HG03066 (cell line): ENCODE results near the gene FGD3.

ENCODE experiments used
- ATAC-seq: cut with Tn5 transposase; IDR thresholded peaks from one replicate; pipeline ENCODE4 v1.9.1; 2021; ENCODE audit warnings: low read depth; ENCODE audit not compliant: unreplicated experiment

The FGD3 gene

GRCh38 chr9:93048566-93049448 is 101.5 kb downstream of the FGD3 start:
- no peak for ATAC-seq

GRCh38 chr9:93049491-93049890 is 102.2 kb downstream of the FGD3 start:
- ATAC-seq: no peak

GRCh38 chr9:93050231-93050630 is 102.9 kb downstream of the FGD3 start:
- no peak for ATAC-seq

- ATAC-seq: no peak
Measured at GRCh38 chr9:93051680-93052089, 104.4 kb downstream of the FGD3 start.

GRCh38 chr9:93052791-93053540 is 105.6 kb downstream of the FGD3 start:
- ATAC-seq: no peak

- no peak for ATAC-seq
Measured at GRCh38 chr9:93053781-93054331, 106.5 kb downstream of the FGD3 start.

GRCh38 chr9:93054758-93055704 is 107.7 kb downstream of the FGD3 start:
- ATAC-seq: no peak

GRCh38 chr9:93057042-93057702 is 109.8 kb downstream of the FGD3 start:
- ATAC-seq: no peak

- ATAC-seq: peak; percentile 13
Measured at GRCh38 chr9:93057703-93058354, 110.5 kb downstream of the FGD3 start.

- ATAC-seq: peak; percentile 47
Measured at GRCh38 chr9:93058355-93059010, 111.2 kb downstream of the FGD3 start, which contains the start of gene SUSD3. TSS of gene SUSD3 (plus strand) at chr9:93058701. CDS start at chr9:93058743, 42 bp downstream.

GRCh38 chr9:93059011-93059714 is 111.8 kb downstream of the FGD3 start:
- ATAC-seq: no peak

GRCh38 chr9:93059715-93060578 is 112.6 kb downstream of the FGD3 start:
- ATAC-seq: no peak

- no peak for ATAC-seq
Measured at GRCh38 chr9:93060746-93061259, 113.5 kb downstream of the FGD3 start.

GRCh38 chr9:93061260-93061751 is 114.0 kb downstream of the FGD3 start:
- ATAC-seq: no peak

- peak; percentile 35 for ATAC-seq
Measured at GRCh38 chr9:93061791-93062763, 114.8 kb downstream of the FGD3 start.
